NB4 (cell line): Measurements from ENCODE around the gene NOLC1.

Experiments
- MYC ChIP-seq: IDR thresholded peaks from 2 replicates; pipeline ENCODE4 v1.6.1; 2011; ENCODE audit warnings: low read depth, low read length
- TF ChIP-seq, protein P1 (sequence below): IDR thresholded peaks from one replicate; pipeline ENCODE4 v1.5.1; 2012; ENCODE audit warnings: low read depth, low read length

DNA sequence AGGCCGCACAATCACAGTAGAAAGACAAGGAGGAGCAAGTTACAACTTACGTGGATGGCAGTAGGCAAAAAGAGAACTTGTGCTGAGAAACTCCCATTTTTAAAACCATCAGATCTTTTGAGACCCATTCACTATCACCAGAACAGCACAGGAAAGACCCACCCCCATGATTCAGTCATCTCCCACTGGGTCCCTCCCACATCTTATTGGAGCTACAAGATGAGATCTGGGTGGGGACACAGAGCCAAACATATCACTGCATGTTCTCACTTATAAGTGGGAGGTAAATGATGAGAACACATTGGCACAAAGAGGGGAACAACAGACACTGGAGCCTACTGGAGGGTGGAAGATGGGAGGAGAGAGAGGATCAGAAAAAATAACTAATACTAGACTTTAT is 32.4 kb downstream of the NOLC1 start:
- TF ChIP-seq, protein P1, sequence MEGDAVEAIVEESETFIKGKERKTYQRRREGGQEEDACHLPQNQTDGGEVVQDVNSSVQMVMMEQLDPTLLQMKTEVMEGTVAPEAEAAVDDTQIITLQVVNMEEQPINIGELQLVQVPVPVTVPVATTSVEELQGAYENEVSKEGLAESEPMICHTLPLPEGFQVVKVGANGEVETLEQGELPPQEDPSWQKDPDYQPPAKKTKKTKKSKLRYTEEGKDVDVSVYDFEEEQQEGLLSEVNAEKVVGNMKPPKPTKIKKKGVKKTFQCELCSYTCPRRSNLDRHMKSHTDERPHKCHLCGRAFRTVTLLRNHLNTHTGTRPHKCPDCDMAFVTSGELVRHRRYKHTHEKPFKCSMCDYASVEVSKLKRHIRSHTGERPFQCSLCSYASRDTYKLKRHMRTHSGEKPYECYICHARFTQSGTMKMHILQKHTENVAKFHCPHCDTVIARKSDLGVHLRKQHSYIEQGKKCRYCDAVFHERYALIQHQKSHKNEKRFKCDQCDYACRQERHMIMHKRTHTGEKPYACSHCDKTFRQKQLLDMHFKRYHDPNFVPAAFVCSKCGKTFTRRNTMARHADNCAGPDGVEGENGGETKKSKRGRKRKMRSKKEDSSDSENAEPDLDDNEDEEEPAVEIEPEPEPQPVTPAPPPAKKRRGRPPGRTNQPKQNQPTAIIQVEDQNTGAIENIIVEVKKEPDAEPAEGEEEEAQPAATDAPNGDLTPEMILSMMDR, result no peak
- no peak for TF ChIP-seq MYC
